Loucy (cell line): ENCODE data around the gene OR13J1.

Experiments used
- H2AFZ ChIP-seq: fragments of 200-600 bp; sonication (generic); 2 replicates; pipeline ENCODE4 v1.6.0; 2016; ENCODE audit warnings: antibody characterized with exemption, mild to moderate bottlenecking, low read length, moderate library complexity
- H3F3A ChIP-seq: fragments of 200-600 bp; 2 replicates; pipeline ENCODE4 v1.6.0; 2016; ENCODE audit warnings: antibody characterized with exemption, low read depth, mild to moderate bottlenecking
- H3K27me3 ChIP-seq: fragments of 200-600 bp; sonication (generic); 2 replicates; pipeline ENCODE4 v1.6.1; 2014; ENCODE audit warnings: low read length, mild to moderate bottlenecking; ENCODE audit not compliant: insufficient read depth, poor library complexity, severe bottlenecking
- H3K36me3 ChIP-seq: fragments of 200-600 bp; sonication (generic); 2 replicates; pipeline ENCODE4 v1.6.1; 2016; ENCODE audit warnings: low read length; ENCODE audit not compliant: insufficient read depth
- H3K4me1 ChIP-seq: fragments of 200-600 bp; sonication (generic); 2 replicates; pipeline ENCODE4 v1.5.1; 2014; ENCODE audit warnings: low read length, mild to moderate bottlenecking; ENCODE audit not compliant: insufficient read depth, poor library complexity, severe bottlenecking
- H3K4me2 ChIP-seq: fragments of 200-600 bp; sonication (generic); 2 replicates; pipeline ENCODE4 v1.6.0; 2014; ENCODE audit warnings: antibody characterized with exemption, low read length, low read depth, mild to moderate bottlenecking; ENCODE audit not compliant: poor library complexity, severe bottlenecking
- H3K4me3 ChIP-seq: fragments of 200-600 bp; sonication (generic); 2 replicates; pipeline ENCODE4 v1.5.1; 2014; ENCODE audit warnings: low read length, mild to moderate bottlenecking, mixed read lengths; ENCODE audit not compliant: poor library complexity, severe bottlenecking
- H3K79me2 ChIP-seq: fragments of 200-600 bp; sonication (generic); 2 replicates; pipeline ENCODE4 v1.6.1; 2014; ENCODE audit warnings: low read length; ENCODE audit not compliant: insufficient read depth
- H3K9ac ChIP-seq: fragments of 200-600 bp; sonication (generic); 2 replicates; pipeline ENCODE4 v1.6.0; 2014; ENCODE audit warnings: mild to moderate bottlenecking, low read depth, low read length, moderate library complexity; ENCODE audit not compliant: poor library complexity, severe bottlenecking
- H3K9me2 ChIP-seq: fragments of 200-600 bp; sonication (generic); replicated peaks from 2 replicates; pipeline ENCODE4 v1.6.1; 2016; ENCODE audit warnings: low read depth, low read length, mixed read lengths
- H3K9me3 ChIP-seq: fragments of 200-600 bp; sonication (generic); 2 replicates; pipeline ENCODE4 v1.6.1; 2014; ENCODE audit warnings: mild to moderate bottlenecking, antibody characterized with exemption, low read length, low read depth; ENCODE audit not compliant: insufficient read depth
- H4K20me1 ChIP-seq: fragments of 200-600 bp; sonication (generic); 2 replicates; pipeline ENCODE4 v1.6.0; 2014; ENCODE audit warnings: antibody characterized with exemption, low read length, mild to moderate bottlenecking; ENCODE audit not compliant: insufficient read depth, poor library complexity, severe bottlenecking
- EZH2phosphoT487 ChIP-seq: fragments of 200-600 bp; IDR thresholded peaks from 2 replicates; pipeline ENCODE4 v1.6.1; 2018; ENCODE audit warnings: antibody characterized with exemption, mild to moderate bottlenecking, moderate library complexity, borderline replicate concordance
- TF ChIP-seq, protein P1 (sequence below): fragments of 200-600 bp; sonication (generic); conservative IDR thresholded peaks from 2 replicates; pipeline ENCODE4 v1.5.1; 2014; ENCODE audit warnings: mild to moderate bottlenecking, antibody characterized with exemption, low read length

The OR13J1 gene

DNA sequence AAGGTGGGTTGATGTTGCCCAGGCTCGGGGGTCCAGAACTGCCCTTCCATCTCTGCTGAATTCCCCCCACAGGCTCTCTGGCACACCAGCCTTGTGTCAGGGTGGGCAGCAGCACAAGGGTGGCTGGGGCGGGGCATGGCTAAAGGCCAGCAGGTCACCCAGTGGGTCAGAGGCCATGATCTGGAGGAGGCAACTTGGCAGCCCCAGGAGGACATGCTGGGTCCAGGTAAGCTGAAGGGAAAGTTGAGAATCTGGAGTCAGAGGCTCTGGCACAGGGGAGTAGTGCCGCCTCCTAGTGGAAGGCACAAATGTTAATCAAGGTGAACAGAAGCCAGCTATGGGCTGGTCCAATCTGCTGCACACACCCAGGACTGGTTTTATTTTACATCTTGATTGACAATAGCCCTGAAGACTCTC, 35.0 kb downstream of the OR13J1 start:
- TF ChIP-seq EZH2phosphoT487 = no peak
- TF ChIP-seq, protein P1, sequence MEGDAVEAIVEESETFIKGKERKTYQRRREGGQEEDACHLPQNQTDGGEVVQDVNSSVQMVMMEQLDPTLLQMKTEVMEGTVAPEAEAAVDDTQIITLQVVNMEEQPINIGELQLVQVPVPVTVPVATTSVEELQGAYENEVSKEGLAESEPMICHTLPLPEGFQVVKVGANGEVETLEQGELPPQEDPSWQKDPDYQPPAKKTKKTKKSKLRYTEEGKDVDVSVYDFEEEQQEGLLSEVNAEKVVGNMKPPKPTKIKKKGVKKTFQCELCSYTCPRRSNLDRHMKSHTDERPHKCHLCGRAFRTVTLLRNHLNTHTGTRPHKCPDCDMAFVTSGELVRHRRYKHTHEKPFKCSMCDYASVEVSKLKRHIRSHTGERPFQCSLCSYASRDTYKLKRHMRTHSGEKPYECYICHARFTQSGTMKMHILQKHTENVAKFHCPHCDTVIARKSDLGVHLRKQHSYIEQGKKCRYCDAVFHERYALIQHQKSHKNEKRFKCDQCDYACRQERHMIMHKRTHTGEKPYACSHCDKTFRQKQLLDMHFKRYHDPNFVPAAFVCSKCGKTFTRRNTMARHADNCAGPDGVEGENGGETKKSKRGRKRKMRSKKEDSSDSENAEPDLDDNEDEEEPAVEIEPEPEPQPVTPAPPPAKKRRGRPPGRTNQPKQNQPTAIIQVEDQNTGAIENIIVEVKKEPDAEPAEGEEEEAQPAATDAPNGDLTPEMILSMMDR = peak; percentile 71
- Histone ChIP-seq H2AFZ (no peak overlapping the region), H3F3A (no peaks in the 10 kb centered on the region), H3K36me3 (no peaks in the 10 kb centered on the region), H3K27me3 (no peaks in the 10 kb centered on the region), H3K9ac (no peak overlapping the region), H3K9me3 (no peaks in the 10 kb centered on the region), H3K9me2 (no peaks in the 10 kb centered on the region), H3K79me2 (no peaks in the 10 kb centered on the region), H3K4me2 (no peak overlapping the region), H3K4me1 (peaks cover 44% of the 10 kb centered on the region), H4K20me1 (no peaks in the 10 kb centered on the region), H3K4me3 (no peak overlapping the region)

DNA sequence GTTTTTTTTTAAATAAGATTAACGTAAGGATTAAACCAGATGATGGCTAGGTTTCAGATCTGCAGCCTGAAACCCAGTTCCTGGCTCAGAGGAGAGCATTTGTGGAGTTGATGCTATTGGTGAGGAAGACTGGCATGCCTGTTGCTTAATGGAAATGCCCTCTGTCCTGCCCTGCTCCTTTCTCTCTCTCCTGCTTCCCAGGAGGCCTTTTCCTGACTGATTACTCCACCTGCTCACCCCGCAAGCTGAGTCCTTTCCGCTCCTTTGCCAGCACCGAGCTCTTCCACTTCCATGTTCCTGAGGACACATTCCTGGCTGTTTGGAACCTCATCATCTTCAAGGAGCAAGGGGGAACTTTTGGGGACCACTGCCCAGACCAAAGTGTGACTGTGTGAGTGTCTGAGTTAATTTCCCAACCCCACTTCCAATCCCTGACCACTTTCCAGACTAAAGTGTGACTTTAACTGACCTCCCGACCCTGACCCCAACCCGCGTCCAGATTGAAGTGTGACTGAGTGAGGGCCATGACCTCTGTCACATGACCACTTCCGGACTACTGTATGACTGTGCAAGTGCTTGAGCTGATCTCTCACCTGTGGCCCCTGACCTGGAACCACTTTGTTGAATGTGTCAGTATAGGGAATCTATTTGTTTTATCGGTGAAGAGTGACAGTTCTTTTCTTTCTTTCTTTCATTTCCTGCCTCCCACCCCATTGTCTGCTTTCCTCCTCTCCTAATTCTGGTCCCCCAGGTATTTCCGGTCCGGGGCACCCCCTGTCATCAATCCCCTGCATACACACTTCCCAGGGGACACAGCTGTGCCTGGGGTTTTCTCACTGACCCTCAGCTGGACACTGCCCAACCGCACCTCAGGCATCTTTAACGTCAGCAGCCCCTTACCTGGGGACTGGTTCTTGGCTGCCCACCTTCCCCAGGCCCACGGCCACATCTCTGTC, 35.7 kb downstream of the OR13J1 start:
- TF ChIP-seq EZH2phosphoT487 = no peak
- peaks cover 51% of the 10 kb centered on the region for H3K4me1 ChIP-seq
- no peaks in the 10 kb centered on the region for H4K20me1 ChIP-seq
- no peaks in the 10 kb centered on the region for H3K79me2 ChIP-seq
- peak overlapping the region; percentile 44 for H3K4me3 ChIP-seq
- H3K27me3 ChIP-seq = no peaks in the 10 kb centered on the region
- no peaks in the 10 kb centered on the region for H3K36me3 ChIP-seq
- no peaks in the 10 kb centered on the region for H3K9me2 ChIP-seq
- peak overlapping the region; percentile 67 for H3K9ac ChIP-seq
- H3K9me3 ChIP-seq = no peaks in the 10 kb centered on the region
- no peaks in the 10 kb centered on the region for H3F3A ChIP-seq
- H3K4me2 ChIP-seq = peak overlapping the region; percentile 68
- H2AFZ ChIP-seq = peak overlapping the region; percentile 65

- Histone ChIP-seq H3K9me3 (no peaks in the 10 kb centered on the region), H3K79me2 (no peaks in the 10 kb centered on the region), H4K20me1 (no peaks in the 10 kb centered on the region), H3K4me2 (peak overlapping the region; percentile 68), H3K4me3 (no peak overlapping the region), H3K4me1 (peaks cover 59% of the 10 kb centered on the region), H3F3A (no peaks in the 10 kb centered on the region), H3K36me3 (no peaks in the 10 kb centered on the region), H3K27me3 (no peaks in the 10 kb centered on the region), H3K9ac (peak overlapping the region; percentile 67), H2AFZ (no peak overlapping the region), H3K9me2 (no peaks in the 10 kb centered on the region)
- no peak for TF ChIP-seq EZH2phosphoT487
- TF ChIP-seq, protein P1 = no peak
These were observed 37.4 kb downstream of the OR13J1 start for GRCh38 chr9:35832814-35833213.

- H3K4me1 ChIP-seq = peaks cover 64% of the 10 kb centered on the region
- H3K9ac ChIP-seq = no peak overlapping the region
- H3K36me3 ChIP-seq = no peaks in the 10 kb centered on the region
- no peaks in the 10 kb centered on the region for H3K79me2 ChIP-seq
- H3K4me3 ChIP-seq = no peak overlapping the region
- H3K9me3 ChIP-seq = no peaks in the 10 kb centered on the region
- no peaks in the 10 kb centered on the region for H3F3A ChIP-seq
- TF ChIP-seq, protein P1 = no peak
- no peak for TF ChIP-seq EZH2phosphoT487
- no peaks in the 10 kb centered on the region for H3K9me2 ChIP-seq
- no peaks in the 10 kb centered on the region for H4K20me1 ChIP-seq
- no peaks in the 10 kb centered on the region for H3K27me3 ChIP-seq
- peak overlapping the region; percentile 95 for H3K4me2 ChIP-seq
- H2AFZ ChIP-seq = no peak overlapping the region
These were observed 39.2 kb downstream of the OR13J1 start for GRCh38 chr9:35831040-35831439.
